ENCODE data around the gene OR2T35. TPM values are rescaled to one million over a fixed set of nuclear protein-coding genes. Genes with fewer than 3 reads are reported as not detected.

The OR2T35 gene, protein sequence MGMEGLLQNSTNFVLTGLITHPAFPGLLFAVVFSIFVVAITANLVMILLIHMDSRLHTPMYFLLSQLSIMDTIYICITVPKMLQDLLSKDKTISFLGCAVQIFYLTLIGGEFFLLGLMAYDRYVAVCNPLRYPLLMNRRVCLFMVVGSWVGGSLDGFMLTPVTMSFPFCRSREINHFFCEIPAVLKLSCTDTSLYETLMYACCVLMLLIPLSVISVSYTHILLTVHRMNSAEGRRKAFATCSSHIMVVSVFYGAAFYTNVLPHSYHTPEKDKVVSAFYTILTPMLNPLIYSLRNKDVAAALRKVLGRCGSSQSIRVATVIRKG
- total RNA-seq, result not detected in 2 replicates

GRCh38 chr1:248645178-248645577 is at the start of gene OR2T35:
Gene OR2T35 (minus strand): TSS chr1:248645278. CDS start chr1:248639258, 6,020 bp downstream.

GRCh38 chr1:248655354-248655753 is 10.3 kb upstream of the OR2T35 start, which contains the start of gene OR2T27:
Gene OR2T27 (minus strand): TSS chr1:248655528. CDS start chr1:248650884, 4,644 bp downstream.

GRCh38 chr1:248634991-248635390 is 10.1 kb downstream of the OR2T35 start, which contains the start of gene OR2T11:
Gene OR2T11 (minus strand): TSS chr1:248635091. CDS start chr1:248627128, 7,963 bp downstream.

GRCh38 chr1:248597589-248597988 is 47.5 kb downstream of the OR2T35 start, which contains the start of gene OR2T10:
Gene OR2T10 (minus strand): TSS chr1:248597700. CDS start chr1:248593768, 3,932 bp downstream.

Other genes starting within 250 kb of the OR2T35 start
- not detected in 2 replicates for gene OR2T1, start 242.2 kb downstream of the OR2T35 start, total RNA-seq
- gene OR2T2, start 199.6 kb downstream of the OR2T35 start, total RNA-seq, result not detected in 2 replicates
- 0.24 TPM in 1 of 2 replicates, not detected in the other for gene OR2T3, start 171.9 kb downstream of the OR2T35 start, total RNA-seq
- gene OR2T5, start 156.7 kb downstream of the OR2T35 start, total RNA-seq, result not detected in 2 replicates
- not detected in 2 replicates for gene OR2G6, start 137.2 kb downstream of the OR2T35 start, total RNA-seq
- not detected in 2 replicates for gene OR2T29, start 82.5 kb downstream of the OR2T35 start, total RNA-seq
- not detected in 2 replicates for gene OR2T34, start 70.5 kb downstream of the OR2T35 start, total RNA-seq
- gene OR2T10, start 47.6 kb downstream of the OR2T35 start, total RNA-seq, result not detected in 2 replicates
- gene OR2T11, start 10.2 kb downstream of the OR2T35 start, total RNA-seq, result not detected in 2 replicates
- gene OR2T27, start 10.2 kb upstream of the OR2T35 start, total RNA-seq, result not detected in 2 replicates
- gene OR14I1, start 57.5 kb upstream of the OR2T35 start, total RNA-seq, result not detected in 2 replicates
- gene LYPD8, start 110.5 kb upstream of the OR2T35 start, total RNA-seq, result under 0.01 TPM in 1 of 2 replicates, not detected in the other
- gene SH3BP5L, start 180.6 kb upstream of the OR2T35 start, total RNA-seq, result 15.1 and 26.7 TPM in 2 replicates
- gene ZNF672, start 192.9 kb upstream of the OR2T35 start, total RNA-seq, result 14.7 and 18.1 TPM in 2 replicates
- gene ZNF692, start 213.8 kb upstream of the OR2T35 start, total RNA-seq, result 22.0 and 28.4 TPM in 2 replicates